Astrocyte of the spinal cord (primary cell): ENCODE data around the gene STK31.
A peak's percentile ranks its signal among the peaks of the same experiment; 100 is the strongest.
"Not testable (repeated sequence)": the region's sequence is repeated elsewhere in the genome, so short reads cannot be mapped to it uniquely, and the experiment has no call there.

ENCODE experiments used
- DNase-seq: peaks from one replicate; pipeline ENCODE4 v3.0.0; 2011; ENCODE audit warnings: low read depth, low spot score
- H3K4me3 ChIP-seq: 2 replicates; pipeline ENCODE4 v1.5.1; 2011; ENCODE audit warnings: low read depth, mild to moderate bottlenecking, low read length, moderate library complexity
- CTCF ChIP-seq: IDR thresholded peaks from 2 replicates; pipeline ENCODE4 v1.5.1; 2012; ENCODE audit warnings: low read depth, mild to moderate bottlenecking, low read length, inconsistent platforms
- in situ Hi-C: cut with HindIII; loops from 2 replicates; pipeline ENCODE4 v1.10.0; 2017; ENCODE audit warnings: low sequenced_read_pairs

The STK31 gene

GRCh38 chr7:23713285-23714149, 3.5 kb downstream of the STK31 start:
- no peak overlapping the region for H3K4me3 ChIP-seq
- in situ Hi-C loops = no loop called here
- peak; percentile 86 for DNase-seq

GRCh38 chr7:23714150-23714464, 4.1 kb downstream of the STK31 start:
- DNase-seq = no peak
- no peak overlapping the region for H3K4me3 ChIP-seq
- in situ Hi-C loops = no loop called here
- no peak for TF ChIP-seq CTCF

More at GRCh38 chr7:23713285-23714149, 3.5 kb downstream of the STK31 start:
- TF ChIP-seq CTCF = no peak

GRCh38 chr7:23714579-23714978, 4.6 kb downstream of the STK31 start:
- DNase-seq = no peak
- TF ChIP-seq CTCF = no peak
- H3K4me3 ChIP-seq = no peak overlapping the region
- in situ Hi-C loops = no loop called here

- in situ Hi-C loops = no loop called here
- H3K4me3 ChIP-seq = no peak overlapping the region
- no peak for DNase-seq
- TF ChIP-seq CTCF = no peak
Measured at GRCh38 chr7:23715099-23715498, 5.1 kb downstream of the STK31 start.

GRCh38 chr7:23717788-23718187, 7.8 kb downstream of the STK31 start:
- no peak overlapping the region for H3K4me3 ChIP-seq
- no peak for TF ChIP-seq CTCF
- no peak for DNase-seq
- in situ Hi-C loops = no loop called here

GRCh38 chr7:23721456-23721855, 11.4 kb downstream of the STK31 start:
- no peak for DNase-seq
- TF ChIP-seq CTCF = no peak
- no peak overlapping the region for H3K4me3 ChIP-seq
- in situ Hi-C loops = no loop called here

GRCh38 chr7:23722587-23723216, 12.7 kb downstream of the STK31 start:
- in situ Hi-C loops, H3K4me3 ChIP-seq, DNase-seq: not testable (repeated sequence)

- DNase-seq, in situ Hi-C loops, H3K4me3 ChIP-seq: not testable (repeated sequence)
Measured at GRCh38 chr7:23724113-23724512, 14.1 kb downstream of the STK31 start.
